Measurements from ENCODE around the gene OR4M1. TPM values are rescaled to one million over a fixed set of nuclear protein-coding genes. Genes with fewer than 3 reads are reported as not detected.
"Not testable (repeated sequence)": the region's sequence is repeated elsewhere in the genome, so short reads cannot be mapped to it uniquely, and the experiment has no call there.

The OR4M1 gene
- total RNA-seq, 2 donors from 2014 or later: not detected

DNA sequence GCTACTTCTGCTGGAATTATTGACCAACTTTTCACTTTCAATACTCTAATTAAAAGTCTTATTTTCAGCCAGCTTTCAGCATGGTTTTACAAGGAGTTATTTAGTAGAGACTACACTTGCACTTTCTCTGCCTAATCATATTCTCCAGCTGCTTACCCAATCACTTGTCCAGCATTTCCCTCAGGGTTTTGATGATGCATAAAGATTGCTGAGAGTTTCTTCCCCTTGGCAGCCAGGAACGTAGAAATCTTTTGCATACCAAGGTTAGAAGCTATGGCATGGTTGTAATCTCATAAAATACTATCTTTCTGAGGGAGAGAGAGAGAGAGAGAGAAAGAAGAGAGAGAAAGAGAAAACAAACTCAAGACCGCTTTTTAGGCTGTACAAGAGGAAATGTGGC is 19.1 kb upstream of the OR4M1 start:
- WGBS, 2 donors: 17 to 33% methylated on average over 2 of the region's 2 CpGs
- no peaks in the 10 kb centered on the region for H3K4me1 ChIP-seq
- DNase-seq (no peak), ATAC-seq (no peak)
- no peak overlapping the region for H3K27ac ChIP-seq
- H3K9me3 ChIP-seq: no peaks in the 10 kb centered on the region
- no peak for TF ChIP-seq POLR2A (IDR thresholded peaks at IDR 0.05)
- no peak for TF ChIP-seq CTCF (IDR thresholded peaks at IDR 0.05)
- no peak overlapping the region for H3K4me3 ChIP-seq
- no peaks in the 10 kb centered on the region for H3K36me3 ChIP-seq (replicated peaks in 1 of 2; ENCODE audit: insufficient read depth in 1 of 2, low read depth in 2 of 2)
- intact Hi-C loops (cut with DNase I): no loop called here
- no peaks in the 10 kb centered on the region for H3K27me3 ChIP-seq

- H3K27me3 ChIP-seq; H3K9me3 ChIP-seq; intact Hi-C loops (cut with DNase I); H3K4me3 ChIP-seq; ATAC-seq; DNase-seq; H3K36me3 ChIP-seq (replicated peaks in 1 of 2; ENCODE audit: insufficient read depth in 1 of 2, low read depth in 2 of 2); H3K27ac ChIP-seq; H3K4me1 ChIP-seq: not testable (repeated sequence)
- WGBS, 2 donors: 30 to 35% methylated on average over 3 of the region's 3 CpGs
These were observed 1.8 kb upstream of the OR4M1 start for GRCh38 chr14:19771491-19771890.

GRCh38 chr14:19771895-19772430 is 1.3 kb upstream of the OR4M1 start:
- DNase-seq (no peak), ATAC-seq (no peak)
- Histone ChIP-seq H3K27me3 (no peaks in the 10 kb centered on the region), H3K4me3 (no peak overlapping the region), H3K4me1 (no peaks in the 10 kb centered on the region), H3K27ac (no peak overlapping the region), H3K36me3 (replicated peaks in 1 of 2; ENCODE audit: insufficient read depth in 1 of 2, low read depth in 2 of 2) (no peaks in the 10 kb centered on the region), H3K9me3 (no peaks in the 10 kb centered on the region)
- WGBS, 2 donors: 59 to 85% methylated on average over 1 of the region's 1 CpG
- TF ChIP-seq POLR2A (IDR thresholded peaks at IDR 0.05): no peak
- no peak for TF ChIP-seq CTCF (IDR thresholded peaks at IDR 0.05)
- intact Hi-C loops (cut with DNase I): no loop called here

GRCh38 chr14:19772454-19772853 is 850 bp upstream of the OR4M1 start:
- H3K36me3 ChIP-seq (replicated peaks in 1 of 2; ENCODE audit: insufficient read depth in 1 of 2, low read depth in 2 of 2); DNase-seq; ATAC-seq; H3K9me3 ChIP-seq; H3K27ac ChIP-seq; H3K4me3 ChIP-seq; intact Hi-C loops (cut with DNase I); H3K27me3 ChIP-seq; H3K4me1 ChIP-seq: not testable (repeated sequence)
- 31 to 36% methylated on average over 2 of the region's 2 CpGs for WGBS, 2 donors

DNA sequence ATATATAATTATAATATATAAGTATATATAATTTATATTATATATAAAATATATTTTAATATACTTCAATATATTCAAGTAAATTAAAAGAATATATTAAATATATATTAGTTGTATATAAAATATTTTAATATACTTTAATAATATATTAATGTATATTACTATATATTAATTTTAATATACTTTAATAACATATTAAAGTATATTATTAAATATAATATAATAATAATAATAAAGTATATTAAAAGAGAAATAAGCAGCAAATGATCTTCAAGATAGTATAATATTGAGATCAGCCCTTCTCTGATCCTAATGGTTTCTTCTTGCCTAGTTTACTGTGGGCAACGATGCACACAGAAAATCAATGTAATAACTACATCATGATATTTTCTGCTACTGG is 2.3 kb downstream of the OR4M1 start:
- H3K36me3 ChIP-seq (replicated peaks in 1 of 2; ENCODE audit: insufficient read depth in 1 of 2, low read depth in 2 of 2): no peaks in the 10 kb centered on the region
- TF ChIP-seq POLR2A (IDR thresholded peaks at IDR 0.05) (no peak), CTCF (IDR thresholded peaks at IDR 0.05) (no peak)
- DNase-seq: no peak

DNA sequence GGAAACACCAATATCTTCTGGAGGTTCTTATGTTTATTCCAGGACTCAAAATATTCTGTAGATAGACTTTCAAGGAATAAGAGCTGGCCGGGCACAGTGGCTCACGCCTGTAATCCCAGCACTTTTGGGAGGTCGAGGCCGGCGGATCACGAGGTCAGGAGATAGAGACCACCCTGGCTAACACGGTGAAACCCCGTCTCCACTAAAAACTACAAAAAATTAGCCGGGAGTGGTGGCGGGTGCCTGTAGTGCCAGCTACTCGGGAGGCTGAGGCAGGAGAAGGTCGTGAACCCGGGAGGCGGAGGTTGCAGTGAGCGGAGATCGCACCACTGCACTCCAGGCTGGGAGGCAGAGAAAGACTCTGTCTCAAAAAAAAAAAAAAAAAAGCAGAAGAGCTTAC is 12.5 kb downstream of the OR4M1 start:
- ATAC-seq; H3K27ac ChIP-seq; DNase-seq; H3K4me1 ChIP-seq; intact Hi-C loops (cut with DNase I); H3K4me3 ChIP-seq; H3K27me3 ChIP-seq; H3K36me3 ChIP-seq (replicated peaks in 1 of 2; ENCODE audit: insufficient read depth in 1 of 2, low read depth in 2 of 2); H3K9me3 ChIP-seq: not testable (repeated sequence)
- 71 to 72% methylated on average over 16 of the region's 16 CpGs for WGBS, 2 donors

More for the DNA sequence above, 2.3 kb downstream of the OR4M1 start:
- Histone ChIP-seq H3K27me3 (no peaks in the 10 kb centered on the region), H3K4me3 (no peak overlapping the region), H3K9me3 (no peaks in the 10 kb centered on the region), H3K27ac (no peak overlapping the region), H3K4me1 (no peaks in the 10 kb centered on the region)
- intact Hi-C loops (cut with DNase I): no loop called here
- 58 to 64% methylated on average over 1 of the region's 1 CpG for WGBS, 2 donors
- no peak for ATAC-seq

- H3K9me3 ChIP-seq; ATAC-seq; H3K4me3 ChIP-seq; DNase-seq; H3K36me3 ChIP-seq (replicated peaks in 1 of 2; ENCODE audit: insufficient read depth in 1 of 2, low read depth in 2 of 2); H3K27me3 ChIP-seq; intact Hi-C loops (cut with DNase I); H3K4me1 ChIP-seq; H3K27ac ChIP-seq: not testable (repeated sequence)
- 50 to 60% methylated on average over 6 of the region's 6 CpGs for WGBS, 2 donors
These were observed 14.0 kb downstream of the OR4M1 start for GRCh38 chr14:19787318-19787717.

- H3K4me1 ChIP-seq; intact Hi-C loops (cut with DNase I); H3K27me3 ChIP-seq; H3K9me3 ChIP-seq; H3K4me3 ChIP-seq; H3K27ac ChIP-seq; DNase-seq; H3K36me3 ChIP-seq (replicated peaks in 1 of 2; ENCODE audit: insufficient read depth in 1 of 2, low read depth in 2 of 2); ATAC-seq: not testable (repeated sequence)
- 40 to 53% methylated on average over 7 of the region's 7 CpGs for WGBS, 2 donors
These were observed 14.8 kb downstream of the OR4M1 start for GRCh38 chr14:19788150-19788549.

DNA sequence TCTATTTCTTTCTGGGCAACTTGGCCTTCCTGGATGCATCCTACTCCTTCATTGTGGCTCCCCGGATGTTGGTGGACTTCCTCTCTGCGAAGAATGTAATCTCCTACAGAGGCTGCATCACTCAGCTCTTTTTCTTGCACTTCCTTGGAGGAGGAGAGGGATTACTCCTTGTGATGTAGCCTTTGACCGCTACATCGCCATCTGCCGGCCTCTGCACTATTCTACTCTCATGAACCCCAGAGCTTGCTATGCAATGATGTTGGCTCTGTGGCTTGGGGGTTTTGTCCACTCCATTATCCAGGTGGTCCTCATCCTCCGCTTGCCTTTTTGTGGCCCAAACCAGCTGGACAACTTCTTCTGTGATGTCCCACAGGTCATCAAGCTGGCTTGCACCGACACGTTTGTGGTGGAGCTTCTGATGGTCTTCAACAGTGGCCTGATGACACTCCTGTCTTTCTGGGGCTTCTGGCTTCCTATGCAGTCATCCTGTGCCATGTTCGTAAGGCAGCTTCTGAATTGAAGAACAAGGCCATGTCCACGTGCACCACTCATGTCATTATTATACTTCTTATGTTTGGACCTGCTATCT is 23.3 kb downstream of the OR4M1 start:
- ATAC-seq: not testable (repeated sequence)

More for the DNA sequence above, 23.3 kb downstream of the OR4M1 start:
- H3K27me3 ChIP-seq; H3K36me3 ChIP-seq (replicated peaks in 1 of 2; ENCODE audit: insufficient read depth in 1 of 2, low read depth in 2 of 2); H3K27ac ChIP-seq; H3K4me1 ChIP-seq; H3K9me3 ChIP-seq; DNase-seq; intact Hi-C loops (cut with DNase I); H3K4me3 ChIP-seq: not testable (repeated sequence)
- 49 to 56% methylated on average over 10 of the region's 10 CpGs for WGBS, 2 donors
